Subcutaneous abdominal adipose tissue (tissue), 5 donors: Measurements from ENCODE around the gene EPHA8.

Source experiments
- H3K27ac ChIP-seq: one replicate; pipeline ENCODE4 v1.7.0; 2013; ENCODE audit warnings: low read depth, mild to moderate bottlenecking, inconsistent platforms, low read length, moderate library complexity
- H3K27me3 ChIP-seq, 5 donors: one replicate each; pipeline ENCODE4 v1.7.0; 2013; ENCODE audit warnings: low read length in 5 of 5, inconsistent platforms in 1 of 5; ENCODE audit not compliant: control insufficient read depth in 5 of 5, insufficient read depth in 4 of 5
- H3K36me3 ChIP-seq, 5 donors: one replicate each; pipeline ENCODE4 v1.7.0; 2013; ENCODE audit warnings: low read length in 5 of 5; ENCODE audit not compliant: control insufficient read depth in 5 of 5, insufficient read depth in 5 of 5
- H3K4me1 ChIP-seq, 5 donors: one replicate each; pipeline ENCODE4 v1.7.0; 2013; ENCODE audit warnings: low read length in 5 of 5, mild to moderate bottlenecking in 3 of 5, moderate library complexity in 1 of 5; ENCODE audit not compliant: control insufficient read depth in 5 of 5, insufficient read depth in 5 of 5
- H3K4me3 ChIP-seq, 5 donors: one replicate each; pipeline ENCODE4 v1.7.0; 2013; ENCODE audit warnings: low read length in 5 of 5, low read depth in 1 of 5
- H3K9ac ChIP-seq, 5 donors: one replicate each; pipeline ENCODE4 v1.7.0; 2013; ENCODE audit warnings: low read length in 5 of 5, mild to moderate bottlenecking in 4 of 5, moderate library complexity in 3 of 5
- H3K9me3 ChIP-seq, 5 donors: one replicate each; pipeline ENCODE4 v1.7.0; 2013; ENCODE audit warnings: low read length in 5 of 5; ENCODE audit not compliant: control insufficient read depth in 5 of 5
- donor health status: healthy.
- donor health status: healthy.
- donor health status: healthy.
- donor health status: healthy.
- donor health status: healthy.

The EPHA8 gene

GRCh38 chr1:22646384-22646783 is 83.1 kb downstream of the EPHA8 start:
- H3K4me1 ChIP-seq: peaks cover 3 to 54% (median 36%) of the 10 kb centered on the region in 5 donors
- peaks cover 0 to 15% (median 1%) of the 10 kb centered on the region in 5 donors for H3K27me3 ChIP-seq
- H3K9me3 ChIP-seq: no peaks in the 10 kb centered on the region
- peak overlapping the region in 2 of 5 donors; percentile 48 to 61 for H3K9ac ChIP-seq
- H3K36me3 ChIP-seq: peaks cover 0 to 12% (median 0%) of the 10 kb centered on the region in 5 donors
- peak overlapping the region; percentile 63 for H3K27ac ChIP-seq
- H3K4me3 ChIP-seq: peak overlapping the region in 1 of 5 donors; percentile 59

DNA sequence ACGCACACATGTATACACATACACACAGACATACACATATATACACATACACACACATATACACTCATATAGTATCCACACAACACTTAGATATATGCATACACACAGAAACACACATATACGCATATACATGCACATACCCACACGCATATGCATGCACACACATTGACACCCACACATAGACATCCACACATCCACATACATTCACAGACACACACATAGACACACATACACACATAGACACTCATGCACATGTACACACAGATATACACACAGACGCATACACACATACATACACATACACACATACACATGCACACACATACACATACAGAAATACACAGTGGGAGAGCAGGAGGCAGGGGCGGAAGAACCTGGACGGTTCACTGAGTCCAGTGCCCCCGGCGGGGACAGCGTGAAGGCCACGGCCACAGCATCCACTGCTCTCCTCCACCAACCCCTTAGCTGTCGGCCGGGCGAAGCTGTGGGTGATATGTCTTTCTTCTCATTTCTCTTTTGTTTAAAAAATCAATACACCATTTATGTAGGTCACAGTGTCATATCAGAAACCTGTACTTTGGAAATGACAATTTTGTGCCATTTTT is 86.9 kb downstream of the EPHA8 start:
- Histone ChIP-seq H3K36me3 (peaks cover 0 to 12% (median 0%) of the 10 kb centered on the region in 5 donors), H3K9ac (no peak overlapping the region), H3K27me3 (peaks cover 0 to 3% (median 0%) of the 10 kb centered on the region in 5 donors), H3K9me3 (no peaks in the 10 kb centered on the region), H3K4me1 (peaks cover 3 to 44% (median 25%) of the 10 kb centered on the region in 5 donors), H3K4me3 (no peak overlapping the region), H3K27ac (no peak overlapping the region)

DNA sequence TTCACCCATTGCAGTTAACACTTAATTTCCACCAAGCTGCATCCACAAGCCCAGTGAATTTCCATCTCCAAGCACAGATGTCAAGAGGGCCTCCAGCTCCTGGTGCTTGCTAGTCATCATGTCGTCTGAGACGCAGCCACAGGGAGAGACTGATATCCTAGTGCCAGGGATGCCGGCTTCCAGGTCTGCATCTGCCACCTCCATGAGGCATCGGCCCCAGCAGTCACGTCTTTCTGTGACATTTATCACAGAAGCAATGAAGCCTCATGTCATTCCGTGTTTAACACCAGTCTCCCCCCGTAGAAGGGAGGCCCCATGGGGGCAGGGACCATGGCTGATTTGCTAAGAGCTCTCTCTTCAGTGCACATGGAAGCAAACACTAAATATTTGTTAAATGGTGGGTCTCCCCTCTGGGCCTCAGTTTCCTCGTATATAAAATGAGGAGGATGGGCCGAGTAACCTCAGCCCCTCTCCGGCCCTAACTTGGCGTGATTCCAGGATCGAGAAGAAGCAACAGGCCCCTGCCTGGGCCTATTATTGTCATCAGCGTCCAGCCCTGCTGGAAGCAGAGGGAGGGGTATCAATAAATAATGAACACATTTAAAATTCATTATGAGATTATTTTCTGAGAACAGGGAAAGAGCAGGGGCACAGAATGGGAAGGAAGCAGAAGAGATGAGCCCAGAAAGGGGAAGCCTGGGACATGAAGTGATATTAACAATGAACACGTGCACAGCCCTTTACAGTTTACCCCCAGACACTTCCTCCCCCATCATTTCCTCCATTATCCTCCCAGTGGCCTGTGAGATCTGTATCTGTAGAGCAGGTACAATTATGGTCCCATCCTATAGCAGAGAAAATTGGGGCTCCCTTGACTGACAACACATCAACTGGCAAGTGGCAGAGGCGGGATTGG is 88.9 kb downstream of the EPHA8 start:
- peaks cover 0 to 10% (median 0%) of the 10 kb centered on the region in 5 donors for H3K27me3 ChIP-seq
- no peak overlapping the region for H3K27ac ChIP-seq
- no peaks in the 10 kb centered on the region for H3K9me3 ChIP-seq

DNA sequence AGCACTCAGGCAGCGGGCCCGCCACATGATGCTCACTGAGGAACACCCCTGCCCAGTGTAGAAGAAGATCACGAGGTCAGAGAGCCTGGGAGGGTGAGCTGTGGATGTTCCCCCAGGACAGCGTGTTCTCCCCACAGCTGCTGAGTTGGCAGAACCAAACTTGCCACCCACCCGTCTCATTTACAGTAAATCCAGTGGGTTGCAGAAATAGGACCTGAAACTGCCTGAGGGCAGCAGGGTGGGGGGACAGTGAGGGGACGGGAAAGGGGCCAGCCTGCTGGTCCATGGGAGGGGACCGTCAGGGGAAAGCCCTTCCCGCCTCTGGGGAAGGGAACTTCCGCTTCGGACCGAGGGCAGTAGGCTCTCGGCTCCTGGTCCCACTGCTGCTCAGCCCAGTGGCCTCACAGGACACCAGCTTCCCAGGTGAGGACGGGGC is 89.6 kb downstream of the EPHA8 start, which contains the start of gene C1QB:
Gene C1QB, plus strand, starts transcription at position 356 of the 436 bp plus-strand sequence. CDS start 6,227 bp downstream, outside the sequence.
- Histone ChIP-seq H3K9ac (peak within 1 kb of the TSS in 2 of 5 donors; percentile 37 to 49), H3K27ac (no peak within 1 kb of the TSS), H3K4me1 (peaks cover 0 to 25% (median 7%) of the 10 kb centered on the region in 5 donors), H3K9me3 (no peaks in the 10 kb centered on the region), H3K36me3 (peaks cover 0 to 4% (median 0%) of the 10 kb centered on the region in 5 donors), H3K4me3 (peak within 1 kb of the TSS; percentile 17 to 59 (median 51)), H3K27me3 (peaks cover 0 to 10% (median 0%) of the 10 kb centered on the region in 5 donors)

More for the DNA sequence above, 88.9 kb downstream of the EPHA8 start:
- H3K4me1 ChIP-seq: peaks cover 0 to 26% (median 12%) of the 10 kb centered on the region in 5 donors
- peaks cover 0 to 8% (median 0%) of the 10 kb centered on the region in 5 donors for H3K36me3 ChIP-seq
- H3K9ac ChIP-seq: no peak overlapping the region
- no peak overlapping the region for H3K4me3 ChIP-seq
